Testis (tissue), 3 donors: Measurements from ENCODE around the gene IPMK. TPM values are rescaled to one million over a fixed set of nuclear protein-coding genes. Genes with fewer than 3 reads are reported as not detected.
"Not testable (repeated sequence)": the region's sequence is repeated elsewhere in the genome, so short reads cannot be mapped to it uniquely, and the experiment has no call there.

Source experiments
- DNase-seq: peaks from one replicate; pipeline ENCODE4 v3.0.0-alpha.2; 2019
- H3K27ac ChIP-seq, 2 donors: fragments of 200-600 bp; sonication (generic); one replicate each; pipeline ENCODE4 v1.5.1; 2019
- H3K27me3 ChIP-seq: fragments of 200-600 bp; sonication (generic); one replicate; pipeline ENCODE4 v1.5.1; 2019
- H3K36me3 ChIP-seq: fragments of 200-600 bp; sonication (generic); one replicate; pipeline ENCODE4 v1.5.1; 2017; ENCODE audit warnings: low read depth; ENCODE audit errors: missing control alignments
- H3K4me1 ChIP-seq: fragments of 200-600 bp; sonication (generic); one replicate; pipeline ENCODE4 v1.5.1; 2019
- H3K4me3 ChIP-seq, 2 donors: fragments of 200-600 bp; sonication (generic); one replicate each; pipeline ENCODE4 v1.5.1; 2017 to 2019
- H3K9me3 ChIP-seq: fragments of 200-600 bp; sonication (generic); one replicate; pipeline ENCODE4 v1.5.1; 2017
- CTCF ChIP-seq, 3 experiments: fragments of 450-650 bp in 2 of 3; fragments of 200-600 bp in 1 of 3; sonication (generic) in 1 of 3; IDR thresholded peaks; one replicate each; pipeline ENCODE4 v1.5.1; 2016 to 2019; ENCODE audit warnings: antibody characterized with exemption in 3 of 3, mild to moderate bottlenecking in 2 of 3, moderate library complexity in 1 of 3
- POLR2A ChIP-seq: fragments of 450-650 bp; IDR thresholded peaks from one replicate; pipeline ENCODE4 v1.6.1; 2017; ENCODE audit warnings: antibody characterized with exemption, mild to moderate bottlenecking, moderate library complexity
- WGBS, 2 donors: methylation state at CpG; one replicate each; pipeline ENCODE4 v1.1.5; 2018; 5-methylcytosine and 5-hydroxymethylcytosine counted together
- intact Hi-C: fragments of 100-400 bp; cut with DNase I; formaldehyde crosslinking; loops from one replicate; pipeline ENCODE4 v1.15.1; 2023; ENCODE audit warnings: low total_unique reads
- polyA plus RNA-seq: library from polyadenylated mRNA; stranded (reverse); fragments of 350-450 nt; fragmentation: Illumina TruSeq; extraction: RNeasy Lipid Tissue Mini Kit (QIAGEN cat#74804); gene quantifications from one replicate; pipeline ENCODE4 v1.2.3, GENCODE V29; 2014; ENCODE audit warnings: low read depth, low replicate concordance; ENCODE audit not compliant: insufficient read depth
- total RNA-seq, 2 donors: library from RNA; depleted of rRNA; stranded (reverse); fragments of >200 nt; gene quantifications; one replicate each; pipeline ENCODE4 v1.2.3, GENCODE V29; 2016

IPMK gene
- total and polyA plus RNA-seq, 3 donors from 2014 or later: 3.3 to 4.3 (median 3.7) TPM

- H3K27ac ChIP-seq: no peak overlapping the region
- no peaks in the 10 kb centered on the region for H3K36me3 ChIP-seq
- H3K9me3 ChIP-seq: no peaks in the 10 kb centered on the region
- DNase-seq: no peak
- H3K4me1 ChIP-seq: no peaks in the 10 kb centered on the region
- no peak overlapping the region for H3K4me3 ChIP-seq
- 93 to 96% methylated on average over 3 of the region's 3 CpGs for WGBS, 2 donors
- no peaks in the 10 kb centered on the region for H3K27me3 ChIP-seq
- TF ChIP-seq CTCF (IDR thresholded peaks at IDR 0.05) (no peak), POLR2A (no peak)
- intact Hi-C loops: no loop called here
Observed at GRCh38 chr10:58237014-58237834, 30.5 kb downstream of the IPMK start.

GRCh38 chr10:58229856-58230255 is 37.8 kb downstream of the IPMK start:
- DNase-seq, intact Hi-C loops, H3K4me1 ChIP-seq, H3K27ac ChIP-seq, H3K27me3 ChIP-seq, H3K9me3 ChIP-seq, H3K36me3 ChIP-seq, H3K4me3 ChIP-seq: not testable (repeated sequence)
- 79 to 96% methylated on average over 4 to 7 of the region's 7 CpGs for WGBS, 2 donors

GRCh38 chr10:58225654-58226053 is 42.0 kb downstream of the IPMK start:
- H3K4me1 ChIP-seq: no peaks in the 10 kb centered on the region
- H3K27me3 ChIP-seq: no peaks in the 10 kb centered on the region
- intact Hi-C loops: no loop called here
- H3K9me3 ChIP-seq: no peaks in the 10 kb centered on the region
- 78 to 84% methylated on average over 2 of the region's 2 CpGs for WGBS, 2 donors
- H3K4me3 ChIP-seq: no peak overlapping the region
- DNase-seq: no peak
- no peaks in the 10 kb centered on the region for H3K36me3 ChIP-seq
- H3K27ac ChIP-seq: no peak overlapping the region
- TF ChIP-seq CTCF (IDR thresholded peaks at IDR 0.05) (no peak), POLR2A (no peak)

- H3K36me3 ChIP-seq: no peaks in the 10 kb centered on the region
- H3K4me1 ChIP-seq: no peaks in the 10 kb centered on the region
- no peaks in the 10 kb centered on the region for H3K27me3 ChIP-seq
- TF ChIP-seq CTCF (IDR thresholded peaks at IDR 0.05): no peak
- no peak for TF ChIP-seq POLR2A
- WGBS, 2 donors: 93 to 96% methylated on average over 2 of the region's 2 CpGs
- H3K9me3 ChIP-seq: no peaks in the 10 kb centered on the region
- no peak for DNase-seq
- no peak overlapping the region for H3K27ac ChIP-seq
- no peak overlapping the region for H3K4me3 ChIP-seq
- intact Hi-C loops: no loop called here
Observed at GRCh38 chr10:58220769-58221451, 46.8 kb downstream of the IPMK start.

- Histone ChIP-seq H3K27ac (no peak overlapping the region), H3K9me3 (no peaks in the 10 kb centered on the region), H3K4me1 (no peaks in the 10 kb centered on the region), H3K36me3 (no peaks in the 10 kb centered on the region), H3K4me3 (no peak overlapping the region), H3K27me3 (no peaks in the 10 kb centered on the region)
- TF ChIP-seq CTCF (IDR thresholded peaks at IDR 0.05) (no peak), POLR2A (no peak)
- DNase-seq: no peak
- intact Hi-C loops: no loop called here
Observed at GRCh38 chr10:58219875-58220274, 47.8 kb downstream of the IPMK start.
